GM21786 (cell line): ENCODE results near the gene ZBED5.

Experiments
- ATAC-seq: cut with Tn5 transposase; IDR thresholded peaks from one replicate; pipeline ENCODE4 v1.9.1; 2021; ENCODE audit not compliant: unreplicated experiment

Gene ZBED5

DNA sequence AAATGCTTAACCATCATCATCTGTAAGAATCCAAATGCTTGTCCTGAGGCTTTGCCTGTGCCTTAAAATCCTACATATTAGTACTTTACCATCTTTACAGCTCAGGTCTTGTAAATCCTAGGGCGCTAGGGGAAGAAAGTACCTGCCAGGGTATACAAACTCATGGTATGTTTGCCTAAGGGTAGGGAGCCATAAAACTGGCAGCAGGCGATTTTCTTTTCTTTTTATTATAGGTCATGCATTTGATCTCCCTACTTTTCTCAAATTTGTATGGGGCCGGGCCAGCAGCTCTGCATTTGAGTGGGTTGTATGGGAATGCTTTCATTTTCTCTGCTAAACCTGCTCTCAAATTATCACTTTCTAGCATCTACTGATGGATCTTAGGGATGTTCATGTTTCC is 24.0 kb upstream of the ZBED5 start:
- no peak for ATAC-seq

GRCh38 chr11:10878408-10879214 is 20.8 kb upstream of the ZBED5 start:
- ATAC-seq = no peak

DNA sequence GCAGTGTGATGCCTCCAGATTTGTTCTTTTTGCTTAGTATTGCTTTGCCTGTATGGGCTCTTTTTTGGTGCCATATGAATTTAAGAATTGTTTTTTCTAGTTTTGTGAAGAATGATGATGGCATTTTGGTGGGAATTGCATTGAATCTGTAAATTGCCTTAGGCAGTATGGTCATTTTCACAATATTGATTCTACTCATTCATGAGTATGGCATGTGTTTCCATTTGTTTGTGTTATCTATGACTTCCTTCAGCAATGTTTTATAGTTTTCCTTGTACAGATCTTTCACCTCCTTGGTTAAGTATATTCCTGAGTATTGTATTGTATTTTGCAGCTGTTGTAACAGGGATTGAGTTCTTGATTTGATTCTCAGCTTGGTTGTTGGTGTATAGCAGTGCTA is 18.3 kb upstream of the ZBED5 start:
- ATAC-seq = no peak

DNA sequence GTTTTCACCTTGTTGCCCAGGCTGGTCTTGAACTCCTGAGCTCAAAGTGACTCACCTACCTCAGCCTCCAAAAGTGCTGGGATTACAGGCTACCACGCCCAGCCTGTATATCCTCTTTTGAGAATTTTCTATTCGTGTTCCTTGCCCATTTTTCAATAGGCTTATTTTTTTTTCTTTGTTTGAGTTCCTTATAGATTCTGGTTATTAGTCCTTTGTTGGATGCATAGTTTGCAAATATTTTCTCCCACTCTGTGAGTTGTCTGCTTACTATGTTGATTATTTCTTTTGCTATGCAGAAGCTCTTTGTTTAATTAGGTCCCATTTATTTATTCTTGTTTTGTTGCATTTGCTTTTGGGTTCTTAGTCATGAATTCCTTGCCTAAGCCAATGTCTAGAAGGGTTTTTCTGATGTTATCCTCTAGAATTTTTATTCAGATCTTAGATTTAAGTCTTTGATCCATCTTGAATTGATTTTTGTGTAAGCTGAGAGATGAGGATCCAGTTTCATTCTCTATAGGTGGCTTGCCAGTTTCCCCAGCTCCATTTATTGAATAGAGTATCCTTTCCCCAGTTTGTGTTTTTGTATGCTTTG is 17.7 kb upstream of the ZBED5 start:
- no peak for ATAC-seq

DNA sequence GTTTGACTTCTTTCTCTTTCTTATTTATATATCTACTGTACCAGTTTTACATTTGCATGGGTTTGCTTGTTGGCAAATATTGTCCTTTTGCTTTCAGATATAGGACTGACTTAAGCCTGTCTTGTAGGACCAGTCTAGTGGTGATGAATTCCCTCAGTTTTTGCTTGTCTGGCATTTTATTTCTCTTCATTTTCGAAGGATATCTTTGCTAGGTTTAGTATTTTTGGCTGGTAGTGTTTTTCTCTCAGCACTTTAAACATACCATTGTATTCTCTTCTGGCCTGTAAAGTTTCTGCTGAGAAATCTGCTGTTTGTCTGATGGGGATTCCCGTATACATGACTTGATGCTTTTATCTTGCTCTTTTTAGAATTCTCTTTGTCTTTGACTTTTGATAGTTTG is 14.2 kb upstream of the ZBED5 start:
- ATAC-seq = no peak

- ATAC-seq = no peak
Measured at GRCh38 chr11:10868352-10868751, 10.5 kb upstream of the ZBED5 start.

DNA sequence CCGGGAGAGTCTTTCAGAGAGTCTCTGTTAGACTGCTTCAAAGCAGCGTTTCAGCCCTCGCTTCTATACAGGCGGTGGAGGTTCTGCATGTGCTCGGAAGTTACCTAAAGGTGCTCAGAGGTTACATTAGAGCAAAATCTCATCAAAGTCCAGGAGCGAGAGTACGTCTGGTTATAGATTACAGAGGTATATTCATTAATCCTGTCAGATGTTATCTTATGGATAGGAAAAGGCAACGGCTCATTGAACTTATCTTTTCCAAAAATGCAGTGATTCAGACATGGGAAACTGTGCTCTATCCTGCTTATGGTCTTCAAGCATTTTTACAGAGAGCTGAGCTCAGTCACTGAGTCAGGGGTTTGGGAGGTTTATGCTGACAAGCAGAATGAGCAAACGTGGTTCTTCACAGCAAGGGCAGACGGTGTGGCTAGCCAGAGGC is 9.1 kb upstream of the ZBED5 start:
- ATAC-seq = no peak

GRCh38 chr11:10865837-10866270 is 8.0 kb upstream of the ZBED5 start:
- no peak for ATAC-seq

GRCh38 chr11:10864688-10865087 is 6.8 kb upstream of the ZBED5 start:
- ATAC-seq = no peak

- no peak for ATAC-seq
Measured at GRCh38 chr11:10862446-10862845, 4.6 kb upstream of the ZBED5 start.

DNA sequence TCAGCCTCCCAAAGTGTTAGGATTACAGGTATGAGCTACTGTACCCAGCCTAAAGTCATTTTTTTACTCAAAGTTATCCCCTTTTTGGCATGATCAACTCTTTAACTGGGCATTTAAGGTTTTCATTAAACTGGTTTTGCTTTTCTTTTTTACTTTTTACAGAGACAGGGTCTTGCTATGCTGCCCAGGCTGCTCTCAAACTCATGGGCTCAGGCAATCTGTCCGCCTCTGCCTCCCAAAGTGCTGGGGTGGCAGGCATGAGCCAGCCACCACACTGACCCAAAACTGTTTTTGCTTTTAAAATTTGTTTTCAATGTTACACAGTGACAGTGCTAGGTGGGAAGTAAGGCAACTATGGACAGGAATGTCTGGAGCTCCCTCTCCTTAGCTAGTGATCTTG is 3.9 kb upstream of the ZBED5 start:
- no peak for ATAC-seq

- ATAC-seq = no peak
Measured at GRCh38 chr11:10861047-10861446, 3.2 kb upstream of the ZBED5 start.

DNA sequence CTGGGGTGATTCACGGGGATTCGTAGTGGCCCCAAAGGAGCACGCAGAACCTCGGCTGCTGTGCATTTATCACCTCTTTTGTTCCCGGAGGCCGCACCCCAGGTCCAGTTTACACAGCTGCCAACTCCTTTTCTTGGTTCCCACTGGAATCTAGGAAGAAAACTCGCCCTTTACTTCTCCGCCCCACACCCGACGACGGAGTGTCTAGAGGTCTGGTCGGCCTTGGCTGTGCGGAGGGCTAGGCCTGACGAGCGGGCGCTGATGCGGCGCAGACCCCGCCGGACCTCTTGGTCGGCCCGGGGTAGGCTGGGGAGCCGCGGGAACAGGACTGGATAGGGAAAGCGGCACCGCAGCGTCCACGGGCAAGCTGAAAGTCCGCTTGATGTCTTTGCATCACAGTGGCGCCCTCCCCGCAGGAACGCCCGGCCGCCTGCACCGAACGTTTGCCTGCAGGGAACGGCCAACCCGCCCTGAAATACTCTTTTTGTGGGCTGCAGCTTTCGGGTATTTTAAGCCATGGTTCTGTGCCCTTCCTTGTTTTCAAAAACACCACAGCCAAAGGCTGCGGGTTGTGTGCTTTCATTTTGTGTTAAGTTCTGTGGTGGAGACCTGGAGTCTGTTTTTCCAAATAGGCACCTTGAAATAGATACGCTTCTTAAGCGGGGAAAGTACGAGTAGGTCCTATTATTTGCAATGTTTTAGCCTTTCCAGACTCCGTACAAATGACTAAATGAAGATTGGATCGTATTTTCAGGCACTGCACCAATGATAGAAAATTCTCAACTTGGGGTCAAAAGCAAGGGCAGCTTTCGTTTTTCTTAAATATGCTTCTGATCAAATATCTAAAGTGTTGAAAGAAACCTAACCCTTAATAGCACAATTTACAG is 829 bp upstream of the ZBED5 start:
- peak; percentile 14 for ATAC-seq

GRCh38 chr11:10857459-10857708 is 469 bp downstream of the ZBED5 start:
- peak; percentile 3 for ATAC-seq

GRCh38 chr11:10856689-10857458 is 979 bp downstream of the ZBED5 start:
- ATAC-seq = no peak

GRCh38 chr11:10855295-10855694 is 2.6 kb downstream of the ZBED5 start:
- no peak for ATAC-seq

GRCh38 chr11:10847960-10848860 is 9.6 kb downstream of the ZBED5 start:
- ATAC-seq = no peak

DNA sequence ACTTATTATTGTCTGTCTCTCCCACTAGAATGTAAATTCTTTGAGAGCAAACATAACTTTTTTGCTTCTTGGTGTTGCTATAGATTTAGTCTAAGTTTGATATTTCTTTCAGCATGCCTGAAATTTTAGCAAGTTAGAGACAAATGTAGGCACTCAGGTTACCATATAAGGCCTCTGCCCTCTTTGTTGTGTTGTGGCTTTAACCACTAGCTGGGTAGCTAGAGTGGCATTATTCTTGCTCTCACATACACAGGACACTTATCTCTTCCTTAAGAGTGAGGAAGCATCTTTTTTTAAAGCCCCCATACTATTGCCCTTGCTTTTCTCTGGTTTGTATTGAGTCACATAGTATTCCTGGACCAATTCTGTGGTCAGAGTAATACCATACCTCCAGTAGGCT is 11.2 kb downstream of the ZBED5 start:
- ATAC-seq = no peak

DNA sequence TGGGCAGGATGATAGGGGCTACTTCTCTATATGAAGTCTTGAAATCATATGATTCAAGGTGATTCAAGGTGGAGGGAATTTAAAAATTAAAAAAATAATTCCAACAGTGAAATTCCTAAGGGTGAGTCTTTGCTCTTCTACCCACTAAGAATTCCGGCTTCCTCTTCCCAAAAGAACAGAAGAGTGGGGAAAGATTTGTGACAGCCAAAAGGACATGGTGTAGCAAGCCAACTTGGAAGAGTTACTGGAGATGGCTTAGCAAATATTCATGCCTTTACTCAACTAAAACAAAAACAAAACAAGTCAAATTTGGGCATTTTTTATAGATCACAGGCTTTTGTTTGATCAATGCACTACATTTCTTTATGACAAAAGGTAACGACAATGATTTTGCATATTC is 12.3 kb downstream of the ZBED5 start:
- ATAC-seq = no peak

DNA sequence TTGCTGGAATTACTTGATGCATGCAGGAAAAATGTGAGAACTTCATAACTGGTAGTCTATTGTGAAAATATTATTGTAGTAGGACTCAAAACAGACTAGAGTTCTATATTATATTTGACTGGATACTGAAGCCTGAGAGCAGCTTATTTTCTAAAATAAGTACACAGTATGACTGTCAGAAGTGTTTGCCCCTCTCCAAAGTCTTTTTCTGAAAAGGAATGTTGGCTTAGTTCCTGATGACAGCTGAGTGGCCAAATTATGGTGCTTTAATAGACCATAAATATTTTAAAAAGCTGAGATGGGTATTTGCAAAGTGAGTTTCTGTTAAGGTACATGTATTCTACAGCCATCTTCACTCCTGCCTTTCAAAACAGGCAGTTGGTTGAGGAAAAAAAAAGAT is 13.1 kb downstream of the ZBED5 start:
- ATAC-seq = no peak
